ENCODE data around the gene CELA3B.
"Not testable (repeated sequence)": the region's sequence is repeated elsewhere in the genome, so short reads cannot be mapped to it uniquely, and the experiment has no call there.

CELA3B gene

DNA sequence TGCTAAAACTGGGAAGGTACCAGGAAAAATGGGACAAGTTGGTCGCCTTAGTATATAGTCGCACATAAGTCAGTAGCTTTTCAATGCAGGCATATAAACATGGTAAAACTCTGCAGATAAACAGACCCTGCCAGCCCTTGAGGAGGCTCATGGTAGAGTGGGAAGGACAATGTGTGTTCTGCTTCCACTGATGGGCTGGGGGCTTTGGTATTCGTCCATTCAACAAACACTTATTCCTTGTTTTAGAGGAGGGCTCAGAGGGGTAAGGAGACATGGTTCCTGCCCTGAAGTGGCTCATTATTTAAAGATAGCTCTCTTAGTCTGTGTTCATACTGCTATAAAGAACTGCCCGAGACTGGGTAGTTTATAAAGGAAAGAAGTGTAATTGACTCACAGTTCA is 35.9 kb downstream of the CELA3B start:
- not testable (repeated sequence) for DNase-seq (ENCODE audit: low spot score)

DNA sequence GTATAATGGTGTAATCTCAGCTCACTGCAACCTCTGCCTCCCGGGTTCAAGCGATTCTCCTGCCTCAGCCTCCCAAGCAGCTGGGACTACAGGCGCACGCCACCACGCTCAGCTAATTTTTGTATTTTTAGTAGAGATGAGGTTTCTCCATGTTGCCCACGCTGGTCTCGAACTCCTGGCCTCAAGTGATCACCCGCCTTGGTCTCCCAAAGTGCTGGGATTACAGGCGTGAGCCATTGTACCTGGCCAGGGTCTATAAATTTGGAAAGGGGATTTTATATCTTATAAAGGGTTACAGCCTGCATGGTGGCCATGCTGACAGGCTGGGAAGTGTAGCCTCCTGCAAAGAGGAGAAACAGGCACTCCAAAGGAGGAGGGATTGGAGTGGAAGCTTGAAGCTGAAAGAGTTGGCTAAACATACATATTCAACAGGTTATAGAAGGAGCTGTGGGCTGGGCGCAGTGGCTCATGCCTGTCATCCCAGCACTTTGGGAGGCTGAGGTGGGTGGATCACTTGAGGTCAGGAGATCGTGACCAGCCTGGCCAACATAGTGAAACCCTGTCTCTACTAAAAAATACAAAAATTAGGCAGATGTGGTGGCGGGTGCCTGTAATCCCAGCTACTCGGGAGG is 37.9 kb downstream of the CELA3B start:
- not testable (repeated sequence) for DNase-seq (ENCODE audit: low spot score)

DNA sequence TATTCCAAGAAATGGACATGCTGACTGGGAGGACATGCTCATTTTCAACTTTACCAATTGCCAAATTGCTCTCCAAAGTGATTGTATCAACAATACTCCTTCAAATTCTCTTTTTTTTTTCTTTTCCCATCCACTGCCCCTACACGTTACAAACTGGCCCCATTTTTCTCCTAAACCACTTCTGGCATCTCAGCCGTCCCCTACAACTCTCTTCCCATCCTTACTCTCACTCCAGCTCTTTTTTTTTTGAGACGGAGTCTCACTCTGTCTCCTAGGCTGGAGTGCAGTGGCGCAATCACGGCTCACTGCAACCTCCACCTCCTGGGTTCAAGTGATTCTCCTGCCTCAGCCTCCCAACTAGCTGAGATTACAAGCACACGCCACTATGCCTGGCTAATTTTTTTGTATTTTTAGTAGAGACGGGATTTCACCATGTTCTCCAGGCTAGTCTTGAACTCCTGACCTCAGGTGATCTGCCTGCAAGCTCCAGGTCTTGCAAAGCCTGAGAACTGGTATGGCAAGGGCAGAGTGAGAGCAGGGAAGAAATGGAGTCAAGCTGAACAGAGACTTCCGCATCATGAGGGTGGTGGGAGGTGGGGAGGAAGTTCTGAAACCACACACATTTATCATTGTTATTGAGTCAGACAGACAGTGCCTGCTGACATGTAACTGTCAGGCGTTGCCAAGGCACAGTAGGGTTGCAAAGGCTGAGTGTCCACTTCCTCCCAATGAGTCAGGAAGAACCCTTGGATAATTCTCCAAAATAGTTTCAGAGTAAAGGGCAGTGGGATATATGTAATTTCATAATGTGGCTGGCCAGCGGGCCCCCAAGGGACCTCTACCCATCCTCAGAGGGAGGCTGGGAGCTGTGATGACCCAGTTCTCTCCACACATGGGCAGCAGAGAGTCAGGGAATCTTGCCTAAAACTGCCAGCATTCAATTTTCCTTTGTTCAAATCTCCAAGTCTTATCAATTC is 42.0 kb downstream of the CELA3B start:
- DNase-seq (ENCODE audit: low spot score): peak; percentile 75

DNA sequence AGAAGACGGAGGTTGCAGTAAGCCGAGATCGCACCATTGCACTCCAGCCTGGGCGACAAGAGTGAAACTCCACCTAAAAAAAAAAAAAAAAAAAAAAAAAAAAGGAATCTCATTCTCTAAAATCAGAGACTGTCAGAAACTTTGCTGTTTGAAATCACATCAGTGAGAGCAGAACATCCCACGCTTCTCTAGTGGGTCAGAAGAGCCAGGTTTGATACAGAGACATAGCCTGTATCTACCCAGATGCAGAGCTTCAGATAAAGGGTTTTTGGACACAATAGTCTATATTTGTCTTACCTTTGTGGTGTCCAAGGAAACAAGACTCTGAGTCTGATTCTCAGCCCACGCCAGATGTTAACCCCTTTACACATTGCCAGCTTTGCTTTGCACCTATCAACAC is 44.2 kb downstream of the CELA3B start:
- DNase-seq (ENCODE audit: low spot score): no peak

DNA sequence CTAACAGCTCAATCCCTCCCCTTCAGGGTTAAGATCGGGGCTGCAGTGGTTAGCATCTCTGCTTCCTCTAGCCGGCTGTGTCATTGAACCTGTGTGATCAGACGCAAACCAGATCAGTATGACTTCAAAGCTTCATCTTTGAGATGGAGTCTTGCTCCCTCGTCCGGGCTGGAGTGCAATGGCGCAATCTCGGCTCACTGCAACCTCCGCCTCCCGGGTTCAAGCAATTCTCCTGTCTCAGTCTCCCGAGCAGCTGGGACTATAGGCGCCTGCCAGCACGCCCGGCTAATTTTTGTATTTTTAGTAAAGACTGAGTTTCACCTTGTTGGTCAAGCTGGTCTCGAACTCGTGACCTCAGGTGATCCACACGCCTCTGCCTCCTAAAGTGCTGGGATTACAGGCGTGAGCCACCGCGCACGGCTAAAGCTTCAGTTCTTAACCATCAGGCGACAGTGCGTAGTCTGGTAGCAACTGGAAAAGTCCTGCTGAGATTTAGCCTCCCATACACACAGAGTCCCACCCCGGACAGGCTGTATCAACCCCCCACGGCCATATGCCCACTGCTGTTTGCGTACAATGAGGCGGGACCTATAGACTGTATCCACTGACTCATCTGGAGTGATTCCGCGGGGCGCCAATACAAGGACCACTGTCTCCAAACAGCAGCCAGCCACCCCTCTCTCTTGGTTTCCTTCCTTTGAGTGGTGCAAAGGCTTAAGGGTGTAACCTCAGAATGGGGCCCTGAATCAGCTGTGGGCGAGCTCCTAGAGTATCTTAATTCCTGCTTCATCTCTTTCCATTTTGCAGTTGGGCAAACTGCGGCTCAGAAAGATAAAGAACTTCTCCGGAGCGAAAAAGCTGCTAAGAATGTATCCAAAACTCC is 47.9 kb downstream of the CELA3B start:
- peak; percentile 86 for DNase-seq (ENCODE audit: low spot score)

DNA sequence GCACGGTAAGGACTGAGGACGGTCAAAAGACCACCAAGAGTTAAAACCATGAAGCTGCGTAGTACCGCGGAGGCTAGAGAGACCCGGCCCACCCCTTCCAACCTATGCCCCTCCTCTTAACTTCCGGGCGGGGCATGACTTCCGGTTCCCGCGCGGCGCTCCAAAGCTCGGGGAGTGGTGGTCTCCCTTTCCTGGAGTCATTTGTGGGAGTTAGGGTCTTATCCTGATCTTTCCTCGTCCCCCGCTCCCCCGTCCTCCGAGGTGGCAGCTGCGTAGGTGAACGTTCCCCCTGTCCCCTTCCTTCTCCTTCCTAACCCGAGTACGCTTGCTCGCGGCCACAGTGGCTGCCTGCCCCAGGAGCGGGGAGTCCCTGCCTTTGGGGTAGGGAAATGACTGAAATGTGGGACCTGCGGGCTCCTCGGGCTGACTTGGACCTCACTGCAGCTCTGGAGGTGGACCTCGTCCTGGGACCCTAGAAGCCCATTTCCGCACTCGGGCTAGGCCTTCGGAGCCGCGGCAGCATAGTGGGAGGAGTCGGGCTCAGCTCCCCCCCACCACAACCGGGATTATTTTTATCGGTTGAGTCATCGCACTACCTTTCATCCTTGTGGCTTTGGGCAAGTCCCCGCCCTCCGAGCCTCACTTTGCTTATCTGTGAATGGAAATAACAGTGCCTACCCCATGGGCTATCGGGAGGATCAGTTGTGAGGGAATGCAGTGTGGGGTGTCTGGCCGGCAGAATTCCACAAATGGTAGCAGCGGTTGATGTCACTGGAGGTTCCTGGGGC is 48.7 kb downstream of the CELA3B start:
- peak; percentile 91 for DNase-seq (ENCODE audit: low spot score)

DNA sequence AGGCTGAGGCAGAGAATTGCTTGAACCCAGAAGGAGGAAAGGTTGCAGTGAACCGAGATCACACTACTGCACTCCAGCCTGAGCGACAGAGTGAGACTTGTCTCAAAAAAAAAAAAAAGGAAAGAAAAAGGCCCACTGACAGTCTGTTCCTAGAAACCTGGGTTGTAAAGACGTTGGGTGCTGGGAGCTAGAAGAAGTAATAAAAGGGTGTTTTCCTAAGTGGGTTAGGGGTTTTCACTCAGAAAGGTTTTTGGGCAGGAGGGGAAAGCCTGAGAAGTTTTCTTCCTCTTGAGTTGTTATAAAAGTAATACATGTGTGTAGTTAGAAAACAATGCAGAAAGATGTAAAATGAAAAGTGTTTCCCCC is 50.1 kb downstream of the CELA3B start:
- DNase-seq (ENCODE audit: low spot score): peak; percentile 26

DNA sequence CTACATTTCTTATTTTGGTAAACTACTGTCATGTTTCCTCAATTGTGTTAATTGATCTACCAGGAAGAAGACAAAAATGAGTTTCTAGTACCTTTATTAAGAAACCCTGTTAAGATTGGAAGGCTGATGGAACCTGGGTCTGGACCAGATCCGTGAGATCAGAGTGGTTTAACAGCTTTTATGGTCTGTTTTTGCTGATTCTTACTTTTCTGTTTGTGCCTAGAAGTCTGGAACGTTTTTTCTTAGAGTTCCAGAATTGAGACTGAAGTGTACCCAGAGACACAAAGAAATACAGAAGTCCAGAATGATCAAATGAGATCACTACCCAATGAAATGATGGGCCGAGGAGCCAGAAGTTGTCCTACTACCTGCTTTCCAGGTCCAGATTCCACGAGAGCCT is 53.2 kb downstream of the CELA3B start:
- DNase-seq (ENCODE audit: low spot score): no peak

DNA sequence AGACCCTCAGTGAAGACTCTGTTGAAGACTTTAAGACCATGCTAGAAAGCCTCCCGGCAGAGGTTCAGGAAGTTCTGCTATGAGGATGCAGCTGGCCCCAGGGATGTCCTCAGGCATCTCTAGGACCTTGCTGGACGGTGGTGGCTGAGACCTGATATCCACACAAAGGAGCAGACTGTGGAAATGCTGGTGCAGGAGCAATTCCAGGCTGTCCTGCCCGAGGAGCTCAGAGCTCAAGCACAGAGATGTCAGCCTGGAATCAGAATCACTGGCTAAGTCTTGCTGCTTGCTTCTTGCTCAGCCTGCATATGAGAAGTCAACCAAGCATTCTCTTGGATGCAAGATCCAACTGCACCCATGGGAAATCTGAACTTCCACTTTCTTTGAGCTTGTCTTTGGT is 53.7 kb downstream of the CELA3B start:
- no peak for DNase-seq (ENCODE audit: low spot score)

DNA sequence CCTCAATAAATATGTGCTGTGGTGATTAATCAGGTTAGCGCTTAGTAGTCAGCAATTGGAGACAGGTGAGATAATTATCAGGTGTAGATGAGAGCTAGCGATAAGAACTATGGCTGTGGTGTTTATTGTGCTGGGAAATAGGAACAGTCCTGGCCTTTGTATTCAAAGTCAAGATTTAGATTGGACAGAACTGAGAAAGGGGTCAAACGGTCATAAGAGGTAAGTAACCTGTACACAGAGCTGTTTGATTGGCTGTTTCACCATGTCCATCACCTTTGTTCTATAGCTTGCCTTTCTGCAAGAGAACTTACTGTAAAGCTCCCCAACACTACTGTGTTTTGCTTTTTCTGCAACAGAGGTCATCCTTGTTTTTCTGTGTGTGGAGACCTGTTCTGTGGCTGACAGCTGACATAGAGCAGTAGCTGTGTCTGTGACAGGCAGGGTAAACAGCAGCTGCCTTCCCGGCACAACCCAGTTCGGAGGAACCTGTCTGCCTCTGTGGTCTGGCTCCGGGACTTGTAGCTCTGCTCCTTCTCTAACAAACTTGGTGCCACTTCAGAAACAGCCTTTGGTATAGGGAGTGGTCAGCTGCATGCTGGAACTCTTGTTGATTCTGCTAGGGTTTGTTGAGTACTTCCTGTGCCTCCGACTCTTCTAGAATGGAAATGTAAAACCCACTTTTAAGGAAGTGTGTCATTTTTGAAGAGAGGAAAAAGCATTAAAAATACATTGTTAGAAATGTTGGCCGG is 54.6 kb downstream of the CELA3B start:
- peak; percentile 23 for DNase-seq (ENCODE audit: low spot score)

DNA sequence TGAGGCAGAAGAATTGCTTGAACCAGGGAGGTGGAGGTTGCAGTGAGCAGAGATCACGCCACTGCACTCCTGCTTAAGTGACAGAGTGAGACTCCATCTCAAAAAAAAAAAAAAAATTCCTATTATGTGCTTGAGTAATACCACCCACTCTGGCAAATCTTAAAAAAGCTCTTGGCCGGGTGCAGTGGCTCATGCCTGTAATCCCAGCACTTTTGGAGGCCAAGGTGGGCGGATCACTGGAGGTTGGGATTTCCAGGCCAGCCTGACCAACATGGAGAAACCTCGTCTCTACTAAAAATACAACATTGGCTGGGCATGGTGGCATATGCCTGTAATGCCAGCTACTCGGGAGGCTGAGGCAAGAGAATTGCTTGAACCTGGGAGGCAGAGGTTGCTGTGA is 58.0 kb downstream of the CELA3B start:
- not testable (repeated sequence) for DNase-seq (ENCODE audit: low spot score)

DNA sequence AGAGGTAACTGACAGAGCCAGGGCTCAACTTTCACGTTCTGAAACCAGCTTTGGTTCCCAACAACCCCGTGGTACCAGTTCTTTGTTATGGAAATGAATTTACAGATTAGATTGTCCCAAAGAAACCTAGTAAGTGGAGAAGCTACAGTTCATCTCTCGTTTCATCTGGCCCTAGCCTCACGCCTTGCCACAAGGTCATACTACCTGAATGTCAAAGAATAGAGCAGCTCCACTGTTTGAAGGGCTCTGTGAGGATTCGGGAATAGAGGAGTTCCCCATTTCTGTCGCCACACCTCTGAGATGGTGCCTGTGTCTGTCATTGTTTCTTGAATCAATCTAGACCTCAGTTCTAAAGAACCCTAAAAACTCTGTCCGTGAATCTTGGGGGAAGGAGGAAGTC is 60.7 kb downstream of the CELA3B start:
- DNase-seq (ENCODE audit: low spot score): no peak

DNA sequence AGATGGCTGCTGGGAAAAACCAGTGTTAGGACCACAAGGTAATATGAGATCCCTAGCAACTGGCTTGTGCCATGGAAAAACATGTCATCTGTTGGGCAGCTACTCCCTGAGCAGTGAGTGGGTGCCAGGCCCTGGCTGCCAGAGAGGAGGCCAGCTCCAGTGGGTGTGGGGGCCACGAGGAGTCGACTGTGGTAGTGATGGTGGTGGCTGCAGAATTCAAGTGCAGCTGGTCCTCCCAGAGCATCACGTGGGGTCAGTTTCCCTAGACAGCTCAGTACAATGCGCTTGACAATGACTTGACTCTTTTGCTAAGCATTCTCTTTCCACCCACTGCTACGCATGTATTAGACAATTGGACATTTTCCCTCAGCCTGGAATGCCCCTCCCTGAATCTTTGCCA is 61.2 kb downstream of the CELA3B start:
- DNase-seq (ENCODE audit: low spot score): no peak

All from CD4-positive, alpha-beta T cell treated with Interleukin-2 at 100 ng/mL for 4 hours (primary cell).